GM19397 (cell line): Measurements from ENCODE around the gene EXOC2.

ENCODE experiments used
- ATAC-seq: cut with Tn5 transposase; IDR thresholded peaks from one replicate; pipeline ENCODE4 v1.9.1; 2021; ENCODE audit warnings: mild to moderate bottlenecking, moderate library complexity; ENCODE audit not compliant: unreplicated experiment

Gene EXOC2

GRCh38 chr6:503610-504362, 189.2 kb downstream of the EXOC2 start:
- ATAC-seq: no peak

- no peak for ATAC-seq
These were observed 190.2 kb downstream of the EXOC2 start for GRCh38 chr6:502761-503160.

- no peak for ATAC-seq
These were observed 190.9 kb downstream of the EXOC2 start for GRCh38 chr6:501891-502601.

GRCh38 chr6:499617-500016, 193.3 kb downstream of the EXOC2 start:
- ATAC-seq: no peak

- no peak for ATAC-seq
These were observed 194.1 kb downstream of the EXOC2 start for GRCh38 chr6:498795-499231.

- no peak for ATAC-seq
These were observed 195.7 kb downstream of the EXOC2 start for GRCh38 chr6:497258-497657.

GRCh38 chr6:496649-497048, 196.3 kb downstream of the EXOC2 start:
- no peak for ATAC-seq

- no peak for ATAC-seq
These were observed 198.5 kb downstream of the EXOC2 start for GRCh38 chr6:494394-494793.

- ATAC-seq: no peak
These were observed 199.1 kb downstream of the EXOC2 start for GRCh38 chr6:493840-494239.

- ATAC-seq: no peak
These were observed 200.0 kb downstream of the EXOC2 start for GRCh38 chr6:492816-493414.

GRCh38 chr6:492178-492577, 200.8 kb downstream of the EXOC2 start:
- no peak for ATAC-seq

GRCh38 chr6:491233-491632, 201.7 kb downstream of the EXOC2 start:
- no peak for ATAC-seq

GRCh38 chr6:490251-491037, 202.5 kb downstream of the EXOC2 start:
- ATAC-seq: peak; percentile 49

- ATAC-seq: no peak
These were observed 203.2 kb downstream of the EXOC2 start for GRCh38 chr6:489762-490161.

GRCh38 chr6:489001-489400, 203.9 kb downstream of the EXOC2 start:
- ATAC-seq: no peak

GRCh38 chr6:487956-488355, 205.0 kb downstream of the EXOC2 start:
- ATAC-seq: no peak

- ATAC-seq: no peak
These were observed 207.2 kb downstream of the EXOC2 start for GRCh38 chr6:485655-486170.

GRCh38 chr6:484746-485145, 208.2 kb downstream of the EXOC2 start:
- no peak for ATAC-seq

GRCh38 chr6:484086-484745, 208.7 kb downstream of the EXOC2 start:
- ATAC-seq: no peak

- no peak for ATAC-seq
These were observed 217.6 kb downstream of the EXOC2 start for GRCh38 chr6:475314-475713.
